ENCODE results near the gene ABLIM1.

- TF ChIP-seq CTCF (IDR thresholded peaks at IDR 0.05) (no peak), ATF2 (CRISPR knock-in tag; IDR thresholded peaks at IDR 0.05; ENCODE audit: borderline replicate concordance, low read depth) (no peak)
These were observed 226.5 kb downstream of the ABLIM1 start for GRCh38 chr10:114431414-114432135.
